ENCODE data around the gene E2F1.

Gene E2F1

GRCh38 chr20:33686100-33686983 is at the start of gene E2F1:
E2F1 (minus strand) TSS chr20:33686385; CDS start chr20:33686264, 121 bp downstream.
- peak within 1 kb of the TSS; percentile 92 for H3K4me3 ChIP-seq (ENCODE audit: low read depth, low read length)
- DNase-seq (ENCODE audit: low read depth), result peak; percentile 98
- TF ChIP-seq CTCF (IDR thresholded peaks at IDR 0.05; ENCODE audit: low read depth, low read length), result no peak
- TF ChIP-seq MAX (IDR thresholded peaks at IDR 0.05; ENCODE audit: low read depth, low read length), result peak; percentile 78
- TF ChIP-seq MYC (IDR thresholded peaks at IDR 0.05; ENCODE audit: low read depth, low read length), result peak; percentile 87
- peak; percentile 66 for TF ChIP-seq POLR2A (IDR thresholded peaks at IDR 0.05; ENCODE audit: extremely low read depth, insufficient read length)

- DNase-seq (ENCODE audit: low read depth), result peak; percentile 87
- peak; percentile 5 for TF ChIP-seq CTCF (IDR thresholded peaks at IDR 0.05; ENCODE audit: low read depth, low read length)
- TF ChIP-seq POLR2A (IDR thresholded peaks at IDR 0.05; ENCODE audit: extremely low read depth, insufficient read length), result no peak
- TF ChIP-seq MYC (IDR thresholded peaks at IDR 0.05; ENCODE audit: low read depth, low read length), result peak; percentile 59
- TF ChIP-seq MAX (IDR thresholded peaks at IDR 0.05; ENCODE audit: low read depth, low read length), result peak; percentile 47; the same call in 1 of the 2 replicates
- H3K4me3 ChIP-seq (ENCODE audit: low read depth, low read length), result no peak overlapping the region
Observed at GRCh38 chr20:33733654-33734576, 47.7 kb upstream of the E2F1 start.

DNA sequence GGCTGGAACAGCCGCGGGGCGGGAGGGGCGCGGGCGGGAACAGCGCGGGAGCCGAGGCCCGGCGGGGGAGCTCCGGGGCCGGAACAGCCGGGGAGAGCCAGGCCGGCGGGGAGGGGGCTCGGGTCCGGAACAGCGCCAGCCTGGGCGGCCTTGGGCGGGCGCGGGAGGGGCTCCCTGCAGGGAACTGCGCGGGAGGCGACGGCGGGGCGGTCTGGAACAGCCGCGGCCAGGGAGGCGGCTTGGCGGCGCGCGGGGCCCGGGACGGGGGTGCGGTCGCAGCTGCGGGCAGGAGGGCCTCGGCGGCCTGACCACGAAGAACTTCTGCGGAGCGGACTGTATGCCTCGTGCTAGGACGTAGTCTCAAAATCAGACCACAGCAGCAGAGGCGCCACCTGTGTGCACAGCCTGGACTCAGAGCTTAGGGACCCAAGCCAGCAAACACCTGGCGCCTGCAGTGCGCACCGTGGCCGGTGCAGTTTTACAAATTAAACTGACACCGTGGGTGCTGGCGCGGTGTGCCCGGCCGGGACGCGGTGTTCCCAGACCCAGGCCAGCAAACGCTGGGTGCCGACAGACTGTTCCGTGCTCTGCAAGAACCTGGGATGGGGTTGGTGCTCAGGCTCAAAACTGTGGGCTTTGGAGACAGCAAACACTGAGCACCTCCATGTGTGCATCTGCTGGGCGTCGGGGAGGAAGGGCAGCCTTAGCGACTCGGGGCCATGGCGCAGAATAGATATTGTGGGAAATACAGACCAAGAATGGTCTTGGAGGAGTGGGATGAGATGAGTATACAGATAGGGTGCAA is 46.2 kb upstream of the E2F1 start:
- peak overlapping the region; percentile 71 for H3K4me3 ChIP-seq (ENCODE audit: low read depth, low read length)
- peak; percentile 96 for DNase-seq (ENCODE audit: low read depth)
- TF ChIP-seq MYC (IDR thresholded peaks at IDR 0.05; ENCODE audit: low read depth, low read length), result peak; percentile 86
- no peak for TF ChIP-seq CTCF (IDR thresholded peaks at IDR 0.05; ENCODE audit: low read depth, low read length)
- TF ChIP-seq MAX (IDR thresholded peaks at IDR 0.05; ENCODE audit: low read depth, low read length), result peak; percentile 54
- peak; percentile 56 for TF ChIP-seq POLR2A (IDR thresholded peaks at IDR 0.05; ENCODE audit: extremely low read depth, insufficient read length)

GRCh38 chr20:33731693-33732165 is 45.5 kb upstream of the E2F1 start, which contains the start of gene ZNF341:
ZNF341 (plus strand) TSS chr20:33731996; CDS start chr20:33732022, 26 bp downstream.
- peak within 1 kb of the TSS; percentile 71 for H3K4me3 ChIP-seq (ENCODE audit: low read depth, low read length)
- peak; percentile 95 for DNase-seq (ENCODE audit: low read depth)
- TF ChIP-seq MYC (IDR thresholded peaks at IDR 0.05; ENCODE audit: low read depth, low read length) (no peak), MAX (IDR thresholded peaks at IDR 0.05; ENCODE audit: low read depth, low read length) (no peak), POLR2A (IDR thresholded peaks at IDR 0.05; ENCODE audit: extremely low read depth, insufficient read length) (no peak), CTCF (IDR thresholded peaks at IDR 0.05; ENCODE audit: low read depth, low read length) (peak; percentile 75)

Measured in NB4 (cell line).